ENCODE results near the gene HEBP2.

- TF ChIP-seq, protein P1, sequence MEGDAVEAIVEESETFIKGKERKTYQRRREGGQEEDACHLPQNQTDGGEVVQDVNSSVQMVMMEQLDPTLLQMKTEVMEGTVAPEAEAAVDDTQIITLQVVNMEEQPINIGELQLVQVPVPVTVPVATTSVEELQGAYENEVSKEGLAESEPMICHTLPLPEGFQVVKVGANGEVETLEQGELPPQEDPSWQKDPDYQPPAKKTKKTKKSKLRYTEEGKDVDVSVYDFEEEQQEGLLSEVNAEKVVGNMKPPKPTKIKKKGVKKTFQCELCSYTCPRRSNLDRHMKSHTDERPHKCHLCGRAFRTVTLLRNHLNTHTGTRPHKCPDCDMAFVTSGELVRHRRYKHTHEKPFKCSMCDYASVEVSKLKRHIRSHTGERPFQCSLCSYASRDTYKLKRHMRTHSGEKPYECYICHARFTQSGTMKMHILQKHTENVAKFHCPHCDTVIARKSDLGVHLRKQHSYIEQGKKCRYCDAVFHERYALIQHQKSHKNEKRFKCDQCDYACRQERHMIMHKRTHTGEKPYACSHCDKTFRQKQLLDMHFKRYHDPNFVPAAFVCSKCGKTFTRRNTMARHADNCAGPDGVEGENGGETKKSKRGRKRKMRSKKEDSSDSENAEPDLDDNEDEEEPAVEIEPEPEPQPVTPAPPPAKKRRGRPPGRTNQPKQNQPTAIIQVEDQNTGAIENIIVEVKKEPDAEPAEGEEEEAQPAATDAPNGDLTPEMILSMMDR (conservative IDR thresholded peaks at IDR 0.05; ENCODE audit: low read depth in 2 of 2): no peak
- TF ChIP-seq REST (IDR thresholded peaks at IDR 0.05; ENCODE audit: unreplicated experiment): no peak
These were observed 12.2 kb downstream of the HEBP2 start for GRCh38 chr6:138416206-138416605.
